HG03378 (cell line): ENCODE data around the gene AATK.

Experiments
- ATAC-seq: cut with Tn5 transposase; IDR thresholded peaks from one replicate; pipeline ENCODE4 v1.9.1; 2021; ENCODE audit warnings: mild to moderate bottlenecking, moderate library complexity; ENCODE audit not compliant: unreplicated experiment

Gene AATK

GRCh38 chr17:81118308-81119221 is 47.5 kb downstream of the AATK start:
- ATAC-seq: no peak

DNA sequence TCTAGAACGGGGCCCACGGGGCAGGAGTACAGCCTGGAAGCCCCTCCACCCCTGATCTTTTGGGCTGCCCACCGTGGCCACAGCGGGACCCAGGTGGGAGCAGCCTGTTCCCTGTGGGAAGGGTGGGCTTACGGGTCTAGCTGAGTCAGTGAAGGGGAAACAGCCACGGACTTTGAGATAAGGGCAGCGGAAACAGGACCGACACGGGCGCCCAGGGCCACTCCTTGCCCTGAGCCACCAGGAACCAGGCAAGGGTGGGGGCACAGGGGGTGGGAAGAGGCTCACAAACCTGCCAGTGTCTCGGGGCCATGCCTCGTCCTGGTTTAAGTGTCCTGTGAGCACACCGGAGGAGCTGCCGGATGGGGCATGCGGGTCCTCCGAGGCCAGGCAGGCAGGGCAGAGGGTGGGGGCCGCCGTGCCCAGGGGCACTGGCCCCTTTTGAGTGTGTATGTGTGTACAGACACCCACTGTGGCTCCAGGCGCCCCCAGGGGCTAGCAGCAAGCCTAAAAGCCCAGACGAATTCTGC is 48.3 kb downstream of the AATK start:
- no peak for ATAC-seq

- no peak for ATAC-seq
Measured at GRCh38 chr17:81116704-81117103, 49.3 kb downstream of the AATK start.

DNA sequence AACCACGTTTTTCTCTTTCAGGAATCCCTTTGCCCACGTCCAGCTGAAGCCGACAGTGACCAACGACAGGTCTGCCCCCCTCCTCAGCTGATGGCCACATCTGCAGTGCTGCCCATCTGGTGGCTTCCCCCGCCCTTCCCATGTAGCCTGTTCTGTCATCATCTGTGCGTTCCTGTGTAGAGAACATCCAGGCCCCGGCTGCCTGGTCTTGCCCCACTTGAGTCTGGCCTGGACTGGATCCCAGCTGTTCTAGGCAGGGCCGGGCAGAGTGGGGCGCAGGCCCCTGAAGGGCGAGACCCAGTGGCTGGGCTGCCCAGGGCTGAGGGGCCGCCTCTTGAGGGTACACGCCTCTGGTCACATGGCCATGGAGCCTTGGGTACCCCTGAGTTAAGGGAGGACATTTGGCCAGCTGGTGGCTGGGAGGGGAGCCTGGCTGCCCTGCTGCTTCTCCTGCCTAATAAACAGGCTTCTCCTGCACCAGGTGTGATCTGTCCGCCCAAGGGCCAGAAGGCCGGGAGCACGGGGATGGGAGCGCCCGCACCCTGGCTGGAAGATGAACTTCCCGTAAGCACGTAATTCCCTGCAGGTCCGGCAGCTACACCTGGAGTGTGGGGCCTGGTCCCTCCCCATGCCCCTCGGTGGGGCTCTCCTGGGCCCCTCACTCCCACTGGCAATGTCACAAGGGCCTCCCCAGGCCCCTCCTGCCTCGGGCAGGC is 50.1 kb downstream of the AATK start:
- no peak for ATAC-seq

DNA sequence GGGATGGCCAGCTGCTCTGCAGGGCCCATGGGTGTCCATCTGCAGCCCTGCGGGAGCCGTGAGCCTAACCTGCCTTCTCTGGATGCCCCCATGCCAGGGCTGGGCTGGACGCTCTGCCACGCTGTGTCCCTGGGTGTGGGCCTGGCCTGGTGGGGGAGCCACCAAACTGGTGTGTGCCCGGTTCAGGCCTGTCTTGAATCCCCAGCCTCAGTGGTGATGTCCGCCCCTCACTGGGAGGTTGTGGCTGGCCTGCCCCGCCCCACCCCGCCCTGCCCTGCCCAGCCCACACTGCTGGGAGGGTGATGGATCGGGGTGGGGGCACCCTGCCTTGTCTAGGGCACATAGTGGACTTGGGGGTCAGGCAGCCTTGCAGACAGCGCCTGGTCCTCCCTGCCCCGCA is 50.8 kb downstream of the AATK start:
- ATAC-seq: no peak

- no peak for ATAC-seq
Measured at GRCh38 chr17:81114351-81115093, 51.5 kb downstream of the AATK start.

DNA sequence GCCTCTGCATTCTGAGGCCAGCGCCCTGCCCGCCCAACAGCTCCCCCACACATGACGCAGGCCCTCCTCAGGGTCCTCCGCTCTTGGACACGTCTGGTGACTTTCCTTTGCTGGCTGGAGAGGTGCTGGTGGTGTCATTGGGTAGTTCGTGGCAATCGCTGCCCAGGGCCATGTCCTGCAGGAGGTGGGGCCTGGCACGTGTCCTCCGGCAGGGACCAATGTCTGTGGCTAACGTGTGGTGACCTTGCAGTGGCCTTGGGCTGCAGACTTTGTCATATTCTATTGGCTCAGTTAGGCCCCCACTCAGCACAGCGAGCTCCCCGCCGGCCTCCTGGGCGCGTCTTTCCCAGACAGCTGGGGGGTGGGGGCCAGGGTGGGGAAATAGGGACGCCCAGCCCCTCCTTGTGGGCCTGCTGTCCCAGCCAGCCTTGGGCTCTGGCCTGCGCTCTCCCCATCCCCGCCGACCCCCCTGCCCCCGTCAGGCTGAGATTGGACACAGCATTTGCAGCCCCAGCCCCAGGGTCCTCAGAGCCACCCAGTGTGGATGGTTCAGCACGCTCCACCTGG is 52.8 kb downstream of the AATK start:
- ATAC-seq: no peak

DNA sequence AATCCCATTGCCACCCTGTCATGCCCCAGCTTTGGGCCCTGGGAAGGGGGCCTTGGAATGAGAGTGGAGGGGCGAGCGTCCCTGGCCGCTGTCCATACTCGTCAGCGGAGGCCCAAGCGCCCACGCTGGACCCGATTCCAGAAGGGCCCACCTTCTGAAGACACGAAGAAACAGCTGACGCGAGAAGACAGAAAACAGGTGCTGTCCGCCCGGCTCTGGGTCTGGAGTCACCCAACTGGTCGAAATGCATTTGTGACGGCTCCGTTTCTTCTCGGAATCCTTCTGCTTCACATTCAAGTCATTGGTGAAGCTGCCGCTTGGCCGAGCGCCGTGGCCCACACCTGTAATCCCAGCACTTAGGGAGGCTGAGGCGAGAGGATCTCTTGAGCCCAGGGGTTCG is 53.6 kb downstream of the AATK start:
- no peak for ATAC-seq

DNA sequence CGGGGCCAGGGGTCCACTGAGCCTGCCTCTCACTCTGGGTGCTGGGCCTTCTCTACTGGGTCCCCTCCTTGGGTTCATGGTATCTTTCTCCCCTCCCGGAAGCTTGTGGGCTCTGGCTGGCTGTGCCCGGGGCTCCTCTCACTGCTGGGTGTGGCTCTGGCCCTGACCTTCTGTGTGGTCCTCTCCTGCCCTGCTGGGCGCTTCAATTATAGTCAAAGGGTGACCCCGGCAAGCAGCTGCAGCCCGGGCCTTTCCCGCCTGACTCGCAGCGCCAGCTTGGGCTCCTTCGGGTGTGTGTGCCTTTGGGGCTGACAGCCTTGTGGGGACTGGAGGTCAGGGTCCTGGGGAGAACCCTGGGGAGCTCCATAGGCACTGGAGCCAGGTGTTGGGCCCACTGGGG is 55.0 kb downstream of the AATK start:
- no peak for ATAC-seq

- no peak for ATAC-seq
Measured at GRCh38 chr17:81110488-81111040, 55.5 kb downstream of the AATK start.

- ATAC-seq: no peak
Measured at GRCh38 chr17:81109957-81110356, 56.1 kb downstream of the AATK start.

- ATAC-seq: no peak
Measured at GRCh38 chr17:81108220-81108619, 57.8 kb downstream of the AATK start.

DNA sequence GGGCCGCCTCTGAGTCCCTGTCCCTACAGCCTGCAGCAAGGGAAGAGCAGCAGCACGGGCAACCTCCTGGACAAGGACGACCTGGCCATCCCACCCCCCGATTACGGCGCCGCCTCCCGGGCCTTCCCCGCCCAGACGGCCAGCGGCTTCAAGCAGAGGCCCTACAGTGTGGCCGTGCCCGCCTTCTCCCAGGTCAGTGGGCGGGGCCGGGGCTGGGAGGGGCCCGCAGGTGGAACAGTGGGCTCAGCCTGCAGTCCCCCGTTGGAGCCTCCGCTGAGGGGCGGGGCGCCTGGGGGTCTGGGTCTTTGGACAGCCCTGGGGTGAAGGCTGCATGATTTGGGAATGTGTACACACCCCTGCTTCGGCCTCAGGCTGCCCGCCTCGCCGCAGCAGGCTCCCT is 59.3 kb downstream of the AATK start:
- ATAC-seq: no peak

- ATAC-seq: no peak
Measured at GRCh38 chr17:81103379-81103778, 62.6 kb downstream of the AATK start.

- ATAC-seq: no peak
Measured at GRCh38 chr17:81102869-81103268, 63.2 kb downstream of the AATK start.

GRCh38 chr17:81102352-81102751 is 63.7 kb downstream of the AATK start:
- no peak for ATAC-seq

DNA sequence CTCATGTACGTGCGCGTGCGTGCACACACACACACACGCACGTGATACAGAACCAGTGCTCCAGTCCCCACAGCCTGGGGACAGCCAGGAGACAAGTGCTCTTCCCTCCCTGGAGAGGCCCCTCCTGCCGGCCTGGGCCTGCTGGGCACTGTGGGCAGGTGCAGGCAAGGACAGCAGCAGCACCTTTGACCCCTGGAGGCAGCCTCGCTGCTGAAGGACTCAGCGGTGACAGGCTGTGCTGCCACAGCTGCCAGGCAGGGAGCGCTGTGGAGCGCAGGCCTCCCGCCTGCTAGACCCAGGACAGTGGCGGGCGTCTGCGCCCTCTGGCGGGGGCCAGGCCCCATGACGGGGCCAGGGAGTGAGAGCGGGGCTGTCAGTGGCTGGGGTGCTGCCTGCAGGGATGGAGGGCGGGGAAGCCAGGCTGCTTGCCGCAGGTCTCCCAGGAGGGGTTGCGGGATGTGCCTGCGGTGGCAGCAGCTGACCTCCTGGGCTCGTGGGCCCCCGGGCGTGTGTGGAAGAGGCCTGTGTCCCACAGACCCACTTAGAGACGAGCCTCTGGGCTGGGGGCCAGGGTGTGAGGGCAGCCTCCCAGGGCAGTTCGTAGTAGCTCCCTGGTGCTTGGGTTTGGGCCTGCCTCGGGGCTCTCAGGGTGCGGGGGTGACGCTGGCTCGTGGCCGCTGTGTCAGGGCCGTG is 64.3 kb downstream of the AATK start:
- ATAC-seq: peak; percentile 54

DNA sequence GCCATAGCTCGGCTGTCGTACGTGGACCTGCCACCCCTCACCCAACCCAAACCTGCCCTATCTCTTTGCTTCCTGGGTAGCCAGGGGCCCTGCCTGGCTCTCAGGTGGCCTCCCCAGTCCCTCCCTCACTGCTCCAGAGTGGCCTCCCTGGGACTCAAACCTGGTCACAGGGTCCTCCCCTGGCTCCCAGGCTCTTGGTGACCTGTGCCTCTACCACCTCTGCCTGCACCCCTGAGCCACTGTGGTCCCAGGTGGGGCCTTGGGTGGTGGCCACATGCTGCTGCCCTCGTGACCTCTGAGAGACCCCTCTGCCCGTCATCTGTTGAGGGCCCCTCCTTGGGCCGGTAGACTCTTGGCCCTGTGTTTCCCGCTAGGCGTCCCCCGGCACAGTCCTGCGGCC is 65.4 kb downstream of the AATK start:
- ATAC-seq: no peak

- no peak for ATAC-seq
Measured at GRCh38 chr17:81099888-81100287, 66.1 kb downstream of the AATK start.

DNA sequence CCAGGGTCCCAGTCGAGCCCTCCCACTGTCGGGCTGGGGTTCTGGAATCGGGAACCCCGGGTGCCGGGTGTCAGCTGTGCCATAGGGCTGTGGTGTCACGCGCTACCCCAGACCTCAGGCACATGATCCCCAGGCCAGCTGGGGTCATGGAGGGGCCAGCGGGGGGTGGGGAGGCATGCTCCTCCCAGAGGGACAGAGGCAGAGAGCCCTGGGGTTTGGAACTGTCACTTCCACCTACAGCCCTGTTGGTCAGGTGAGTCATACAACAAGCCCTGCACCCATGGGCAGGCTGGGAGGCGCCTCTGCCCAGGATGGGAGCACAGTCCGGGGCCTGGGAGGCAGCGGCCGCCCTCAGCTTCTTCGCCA is 68.1 kb downstream of the AATK start:
- no peak for ATAC-seq
